ENCODE measurements around the gene ADCY9. TPM values are rescaled to one million over a fixed set of nuclear protein-coding genes. Genes with fewer than 3 reads are reported as not detected.

The ADCY9 gene
- total RNA-seq, 1 donor from 2014 or later: 26.9 TPM

DNA sequence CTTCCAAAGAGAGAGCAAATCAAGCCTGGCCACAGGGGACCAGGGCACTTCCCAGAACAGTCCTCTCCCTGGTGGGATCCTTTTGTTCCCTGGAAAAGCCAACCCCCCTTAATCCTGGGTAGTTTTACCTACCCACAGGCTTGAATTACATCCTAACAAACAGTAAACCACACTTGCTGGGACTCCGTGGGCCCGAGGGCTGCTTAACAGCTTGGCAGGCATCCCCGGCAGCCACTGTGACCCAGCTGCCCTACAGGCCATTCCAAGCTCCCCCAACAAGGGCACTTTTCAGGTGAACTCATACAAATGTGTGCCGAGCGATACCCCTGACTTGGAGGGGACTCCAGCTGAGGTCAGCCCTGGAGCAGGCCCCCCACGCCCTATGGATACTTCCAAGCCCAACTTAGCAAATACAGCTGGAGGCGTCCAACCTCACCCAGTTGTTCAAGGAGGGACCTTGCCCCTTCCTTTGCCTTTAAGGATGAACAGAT, 26.4 kb downstream of the ADCY9 start:
- Mint-ChIP-seq H3K27me3 (ENCODE audit: unreplicated experiment) (no peaks in the 10 kb centered on the region), H3K36me3 (ENCODE audit: unreplicated experiment) (no peaks in the 10 kb centered on the region), H3K4me3 (ENCODE audit: unreplicated experiment) (no peak overlapping the region), H3K27ac (ENCODE audit: unreplicated experiment) (peak overlapping the region; percentile 89), H3K4me1 (ENCODE audit: unreplicated experiment) (peaks cover 35% of the 10 kb centered on the region), H3K9me3 (ENCODE audit: unreplicated experiment) (no peaks in the 10 kb centered on the region)
- no peak for DNase-seq (ENCODE audit: extremely low spot score, unreplicated experiment)
- TF ChIP-seq, protein P1, sequence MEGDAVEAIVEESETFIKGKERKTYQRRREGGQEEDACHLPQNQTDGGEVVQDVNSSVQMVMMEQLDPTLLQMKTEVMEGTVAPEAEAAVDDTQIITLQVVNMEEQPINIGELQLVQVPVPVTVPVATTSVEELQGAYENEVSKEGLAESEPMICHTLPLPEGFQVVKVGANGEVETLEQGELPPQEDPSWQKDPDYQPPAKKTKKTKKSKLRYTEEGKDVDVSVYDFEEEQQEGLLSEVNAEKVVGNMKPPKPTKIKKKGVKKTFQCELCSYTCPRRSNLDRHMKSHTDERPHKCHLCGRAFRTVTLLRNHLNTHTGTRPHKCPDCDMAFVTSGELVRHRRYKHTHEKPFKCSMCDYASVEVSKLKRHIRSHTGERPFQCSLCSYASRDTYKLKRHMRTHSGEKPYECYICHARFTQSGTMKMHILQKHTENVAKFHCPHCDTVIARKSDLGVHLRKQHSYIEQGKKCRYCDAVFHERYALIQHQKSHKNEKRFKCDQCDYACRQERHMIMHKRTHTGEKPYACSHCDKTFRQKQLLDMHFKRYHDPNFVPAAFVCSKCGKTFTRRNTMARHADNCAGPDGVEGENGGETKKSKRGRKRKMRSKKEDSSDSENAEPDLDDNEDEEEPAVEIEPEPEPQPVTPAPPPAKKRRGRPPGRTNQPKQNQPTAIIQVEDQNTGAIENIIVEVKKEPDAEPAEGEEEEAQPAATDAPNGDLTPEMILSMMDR (IDR thresholded peaks at IDR 0.05): no peak

DNA sequence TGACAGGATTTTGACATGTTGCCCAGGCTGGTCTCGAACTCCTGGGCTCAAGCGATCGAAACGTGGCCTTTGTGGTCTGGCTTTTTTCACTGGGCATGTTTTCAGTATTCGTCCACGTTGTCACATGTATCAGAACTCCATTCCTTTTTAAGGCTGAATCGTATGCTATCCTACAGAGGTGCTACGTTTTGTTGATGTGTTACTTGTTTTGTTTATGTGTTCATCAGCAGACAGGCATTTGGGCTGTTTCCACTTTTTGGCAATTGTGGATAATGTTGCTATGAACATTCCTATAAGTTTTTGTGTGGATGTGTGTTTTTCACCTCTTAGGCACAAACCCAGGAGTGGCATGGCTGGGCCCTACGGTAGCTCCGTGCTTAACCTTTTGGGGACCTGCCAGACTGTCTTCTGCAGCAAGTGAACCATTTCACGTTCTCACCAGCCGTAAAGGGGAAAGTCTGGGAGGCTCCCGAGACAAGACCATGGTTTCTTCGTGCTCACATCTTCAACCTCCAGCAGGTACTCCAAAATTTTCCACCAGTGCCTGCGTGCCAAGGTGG, 26.9 kb downstream of the ADCY9 start:
- Mint-ChIP-seq H3K36me3 (ENCODE audit: unreplicated experiment) (no peaks in the 10 kb centered on the region), H3K27ac (ENCODE audit: unreplicated experiment) (peak overlapping the region; percentile 89), H3K4me3 (ENCODE audit: unreplicated experiment) (no peak overlapping the region), H3K9me3 (ENCODE audit: unreplicated experiment) (no peaks in the 10 kb centered on the region), H3K4me1 (ENCODE audit: unreplicated experiment) (peaks cover 33% of the 10 kb centered on the region), H3K27me3 (ENCODE audit: unreplicated experiment) (no peaks in the 10 kb centered on the region)
- DNase-seq (ENCODE audit: extremely low spot score, unreplicated experiment): no peak
- TF ChIP-seq, protein P1 (IDR thresholded peaks at IDR 0.05): no peak

DNA sequence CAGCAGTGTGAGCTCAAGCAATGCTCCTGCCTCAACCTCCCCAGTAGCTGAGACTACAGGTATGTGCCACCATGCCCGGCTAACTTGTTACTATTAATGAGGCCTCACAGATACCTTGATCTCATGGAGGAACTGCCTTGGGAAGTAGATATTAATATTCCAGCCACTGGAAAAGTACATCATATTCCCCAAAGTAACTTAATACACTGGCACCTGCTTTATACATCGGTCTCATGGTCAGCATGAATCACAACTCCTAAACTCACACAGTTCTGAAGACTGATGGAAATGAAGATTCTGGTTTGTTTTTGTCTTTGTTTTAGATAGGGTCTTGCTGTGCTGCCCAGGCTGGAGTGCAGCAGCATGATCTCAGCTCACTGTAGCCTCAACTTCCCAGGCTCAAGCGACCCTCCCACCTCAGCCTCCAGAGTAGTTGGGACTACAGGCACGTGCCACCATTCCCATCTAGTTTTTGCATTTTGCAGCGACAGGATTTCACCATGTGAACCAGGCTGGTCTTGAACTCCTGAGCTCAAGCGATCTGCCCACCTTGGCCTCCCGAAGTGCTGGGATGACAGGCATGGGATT, 28.2 kb downstream of the ADCY9 start:
- TF ChIP-seq, protein P1 (IDR thresholded peaks at IDR 0.05): no peak
- peaks cover 3% of the 10 kb centered on the region for H3K36me3 Mint-ChIP-seq (ENCODE audit: unreplicated experiment)
- DNase-seq (ENCODE audit: extremely low spot score, unreplicated experiment): no peak
- H3K4me3 Mint-ChIP-seq (ENCODE audit: unreplicated experiment): no peak overlapping the region
- H3K4me1 Mint-ChIP-seq (ENCODE audit: unreplicated experiment): peaks cover 23% of the 10 kb centered on the region
- H3K27ac Mint-ChIP-seq (ENCODE audit: unreplicated experiment): peak overlapping the region; percentile 9
- no peaks in the 10 kb centered on the region for H3K9me3 Mint-ChIP-seq (ENCODE audit: unreplicated experiment)
- no peaks in the 10 kb centered on the region for H3K27me3 Mint-ChIP-seq (ENCODE audit: unreplicated experiment)

DNA sequence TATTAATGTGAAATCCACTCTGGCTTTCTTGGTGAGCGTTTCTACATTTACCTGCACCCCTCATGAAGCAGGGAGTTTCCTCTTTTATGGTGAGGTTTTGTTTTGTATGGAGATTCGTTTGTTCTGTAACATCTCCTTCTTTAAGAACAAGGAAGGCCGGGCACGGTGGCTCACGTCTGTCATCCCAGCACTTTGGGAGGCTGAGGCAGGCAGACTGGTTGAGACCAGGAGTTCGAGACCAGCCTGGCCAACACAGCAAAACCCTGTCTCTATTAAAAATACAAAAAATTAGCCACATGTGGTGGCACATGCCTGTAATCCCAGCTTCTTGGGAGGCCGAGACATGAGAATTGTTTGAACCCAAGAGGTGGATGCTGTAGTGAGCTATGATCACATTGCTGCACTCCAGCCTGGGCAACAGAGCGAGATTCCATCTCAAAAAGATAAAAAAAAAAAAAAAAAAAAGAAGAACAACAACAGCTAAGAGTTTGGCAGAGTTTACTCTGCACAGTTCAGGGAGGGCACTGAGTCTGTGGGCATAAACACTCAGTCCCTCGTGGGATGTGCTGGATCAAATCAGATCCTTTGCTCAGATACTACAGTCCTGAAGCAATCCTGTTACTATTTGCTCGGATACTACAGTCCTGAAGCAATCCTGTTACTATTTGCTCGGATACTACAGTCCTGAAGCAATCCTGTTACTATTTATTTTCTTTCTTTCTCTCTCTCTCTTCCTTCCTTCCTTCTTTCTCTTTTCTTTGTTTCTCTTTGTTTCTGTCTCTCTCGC, 28.9 kb downstream of the ADCY9 start:
- DNase-seq (ENCODE audit: extremely low spot score, unreplicated experiment): no peak
- peaks cover 19% of the 10 kb centered on the region for H3K4me1 Mint-ChIP-seq (ENCODE audit: unreplicated experiment)
- H3K27ac Mint-ChIP-seq (ENCODE audit: unreplicated experiment): peak overlapping the region; percentile 9

More for the DNA sequence above, 28.9 kb downstream of the ADCY9 start:
- Mint-ChIP-seq H3K36me3 (ENCODE audit: unreplicated experiment) (peaks cover 3% of the 10 kb centered on the region), H3K4me3 (ENCODE audit: unreplicated experiment) (no peak overlapping the region), H3K9me3 (ENCODE audit: unreplicated experiment) (no peaks in the 10 kb centered on the region), H3K27me3 (ENCODE audit: unreplicated experiment) (no peaks in the 10 kb centered on the region)
- TF ChIP-seq, protein P1 (IDR thresholded peaks at IDR 0.05): no peak
